ENCODE data around the gene AKR1B15.

DNA sequence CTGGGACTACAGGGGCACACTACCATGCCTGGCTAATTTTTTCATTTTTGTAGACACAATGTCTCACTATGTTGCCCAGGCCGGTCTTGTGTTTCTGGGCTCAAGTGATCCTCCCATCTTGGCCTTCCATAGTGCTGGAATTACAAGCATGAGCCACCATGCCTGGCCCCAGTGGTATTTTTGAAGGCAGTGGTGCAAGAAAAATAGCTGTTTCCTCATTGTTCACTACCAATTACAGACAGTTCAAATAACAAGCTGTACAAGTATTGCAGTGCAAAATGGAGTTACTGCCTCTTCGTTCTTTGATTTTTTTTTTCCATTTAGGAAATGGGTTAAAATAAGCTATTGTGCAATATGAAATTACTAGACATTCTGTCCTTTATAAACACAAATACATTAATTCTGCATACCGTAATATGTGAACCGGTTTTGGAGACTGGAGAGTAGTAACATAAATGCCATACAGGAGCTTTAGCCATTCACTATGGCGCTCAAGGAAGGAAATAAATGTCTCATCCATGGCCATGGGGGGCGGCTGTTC lies 62.8 kb downstream of the AKR1B15 start:
- TF ChIP-seq REST (IDR thresholded peaks at IDR 0.05; ENCODE audit: unreplicated experiment) (no peak), POLR2AphosphoS5 (IDR thresholded peaks at IDR 0.05; ENCODE audit: low read depth) (no peak), CREB1 (CRISPR knock-in tag; IDR thresholded peaks at IDR 0.05; ENCODE audit: low read depth) (no peak), ZNF331 (CRISPR knock-in tag; IDR thresholded peaks at IDR 0.05; ENCODE audit: low read depth) (no peak), EZH2phosphoT487 (IDR thresholded peaks at IDR 0.05; ENCODE audit: unreplicated experiment) (no peak), EZH2 (IDR thresholded peaks at IDR 0.05; ENCODE audit: low read depth, unreplicated experiment) (no peak), STAT1 (IDR thresholded peaks at IDR 0.05; ENCODE audit: unreplicated experiment) (no peak), ZNF114 (CRISPR knock-in tag; IDR thresholded peaks at IDR 0.05) (no peak), JUNB (IDR thresholded peaks at IDR 0.05; ENCODE audit: unreplicated experiment) (no peak), NANOG (IDR thresholded peaks at IDR 0.05; ENCODE audit: borderline replicate concordance) (no peak)
- TF ChIP-seq, protein P1, sequence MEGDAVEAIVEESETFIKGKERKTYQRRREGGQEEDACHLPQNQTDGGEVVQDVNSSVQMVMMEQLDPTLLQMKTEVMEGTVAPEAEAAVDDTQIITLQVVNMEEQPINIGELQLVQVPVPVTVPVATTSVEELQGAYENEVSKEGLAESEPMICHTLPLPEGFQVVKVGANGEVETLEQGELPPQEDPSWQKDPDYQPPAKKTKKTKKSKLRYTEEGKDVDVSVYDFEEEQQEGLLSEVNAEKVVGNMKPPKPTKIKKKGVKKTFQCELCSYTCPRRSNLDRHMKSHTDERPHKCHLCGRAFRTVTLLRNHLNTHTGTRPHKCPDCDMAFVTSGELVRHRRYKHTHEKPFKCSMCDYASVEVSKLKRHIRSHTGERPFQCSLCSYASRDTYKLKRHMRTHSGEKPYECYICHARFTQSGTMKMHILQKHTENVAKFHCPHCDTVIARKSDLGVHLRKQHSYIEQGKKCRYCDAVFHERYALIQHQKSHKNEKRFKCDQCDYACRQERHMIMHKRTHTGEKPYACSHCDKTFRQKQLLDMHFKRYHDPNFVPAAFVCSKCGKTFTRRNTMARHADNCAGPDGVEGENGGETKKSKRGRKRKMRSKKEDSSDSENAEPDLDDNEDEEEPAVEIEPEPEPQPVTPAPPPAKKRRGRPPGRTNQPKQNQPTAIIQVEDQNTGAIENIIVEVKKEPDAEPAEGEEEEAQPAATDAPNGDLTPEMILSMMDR (conservative IDR thresholded peaks at IDR 0.05; ENCODE audit: low read depth in 2 of 2), result no peak
- TF ChIP-seq, protein P2, sequence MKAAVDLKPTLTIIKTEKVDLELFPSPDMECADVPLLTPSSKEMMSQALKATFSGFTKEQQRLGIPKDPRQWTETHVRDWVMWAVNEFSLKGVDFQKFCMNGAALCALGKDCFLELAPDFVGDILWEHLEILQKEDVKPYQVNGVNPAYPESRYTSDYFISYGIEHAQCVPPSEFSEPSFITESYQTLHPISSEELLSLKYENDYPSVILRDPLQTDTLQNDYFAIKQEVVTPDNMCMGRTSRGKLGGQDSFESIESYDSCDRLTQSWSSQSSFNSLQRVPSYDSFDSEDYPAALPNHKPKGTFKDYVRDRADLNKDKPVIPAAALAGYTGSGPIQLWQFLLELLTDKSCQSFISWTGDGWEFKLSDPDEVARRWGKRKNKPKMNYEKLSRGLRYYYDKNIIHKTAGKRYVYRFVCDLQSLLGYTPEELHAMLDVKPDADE (IDR thresholded peaks at IDR 0.05), result no peak
- TF ChIP-seq, protein P3, sequence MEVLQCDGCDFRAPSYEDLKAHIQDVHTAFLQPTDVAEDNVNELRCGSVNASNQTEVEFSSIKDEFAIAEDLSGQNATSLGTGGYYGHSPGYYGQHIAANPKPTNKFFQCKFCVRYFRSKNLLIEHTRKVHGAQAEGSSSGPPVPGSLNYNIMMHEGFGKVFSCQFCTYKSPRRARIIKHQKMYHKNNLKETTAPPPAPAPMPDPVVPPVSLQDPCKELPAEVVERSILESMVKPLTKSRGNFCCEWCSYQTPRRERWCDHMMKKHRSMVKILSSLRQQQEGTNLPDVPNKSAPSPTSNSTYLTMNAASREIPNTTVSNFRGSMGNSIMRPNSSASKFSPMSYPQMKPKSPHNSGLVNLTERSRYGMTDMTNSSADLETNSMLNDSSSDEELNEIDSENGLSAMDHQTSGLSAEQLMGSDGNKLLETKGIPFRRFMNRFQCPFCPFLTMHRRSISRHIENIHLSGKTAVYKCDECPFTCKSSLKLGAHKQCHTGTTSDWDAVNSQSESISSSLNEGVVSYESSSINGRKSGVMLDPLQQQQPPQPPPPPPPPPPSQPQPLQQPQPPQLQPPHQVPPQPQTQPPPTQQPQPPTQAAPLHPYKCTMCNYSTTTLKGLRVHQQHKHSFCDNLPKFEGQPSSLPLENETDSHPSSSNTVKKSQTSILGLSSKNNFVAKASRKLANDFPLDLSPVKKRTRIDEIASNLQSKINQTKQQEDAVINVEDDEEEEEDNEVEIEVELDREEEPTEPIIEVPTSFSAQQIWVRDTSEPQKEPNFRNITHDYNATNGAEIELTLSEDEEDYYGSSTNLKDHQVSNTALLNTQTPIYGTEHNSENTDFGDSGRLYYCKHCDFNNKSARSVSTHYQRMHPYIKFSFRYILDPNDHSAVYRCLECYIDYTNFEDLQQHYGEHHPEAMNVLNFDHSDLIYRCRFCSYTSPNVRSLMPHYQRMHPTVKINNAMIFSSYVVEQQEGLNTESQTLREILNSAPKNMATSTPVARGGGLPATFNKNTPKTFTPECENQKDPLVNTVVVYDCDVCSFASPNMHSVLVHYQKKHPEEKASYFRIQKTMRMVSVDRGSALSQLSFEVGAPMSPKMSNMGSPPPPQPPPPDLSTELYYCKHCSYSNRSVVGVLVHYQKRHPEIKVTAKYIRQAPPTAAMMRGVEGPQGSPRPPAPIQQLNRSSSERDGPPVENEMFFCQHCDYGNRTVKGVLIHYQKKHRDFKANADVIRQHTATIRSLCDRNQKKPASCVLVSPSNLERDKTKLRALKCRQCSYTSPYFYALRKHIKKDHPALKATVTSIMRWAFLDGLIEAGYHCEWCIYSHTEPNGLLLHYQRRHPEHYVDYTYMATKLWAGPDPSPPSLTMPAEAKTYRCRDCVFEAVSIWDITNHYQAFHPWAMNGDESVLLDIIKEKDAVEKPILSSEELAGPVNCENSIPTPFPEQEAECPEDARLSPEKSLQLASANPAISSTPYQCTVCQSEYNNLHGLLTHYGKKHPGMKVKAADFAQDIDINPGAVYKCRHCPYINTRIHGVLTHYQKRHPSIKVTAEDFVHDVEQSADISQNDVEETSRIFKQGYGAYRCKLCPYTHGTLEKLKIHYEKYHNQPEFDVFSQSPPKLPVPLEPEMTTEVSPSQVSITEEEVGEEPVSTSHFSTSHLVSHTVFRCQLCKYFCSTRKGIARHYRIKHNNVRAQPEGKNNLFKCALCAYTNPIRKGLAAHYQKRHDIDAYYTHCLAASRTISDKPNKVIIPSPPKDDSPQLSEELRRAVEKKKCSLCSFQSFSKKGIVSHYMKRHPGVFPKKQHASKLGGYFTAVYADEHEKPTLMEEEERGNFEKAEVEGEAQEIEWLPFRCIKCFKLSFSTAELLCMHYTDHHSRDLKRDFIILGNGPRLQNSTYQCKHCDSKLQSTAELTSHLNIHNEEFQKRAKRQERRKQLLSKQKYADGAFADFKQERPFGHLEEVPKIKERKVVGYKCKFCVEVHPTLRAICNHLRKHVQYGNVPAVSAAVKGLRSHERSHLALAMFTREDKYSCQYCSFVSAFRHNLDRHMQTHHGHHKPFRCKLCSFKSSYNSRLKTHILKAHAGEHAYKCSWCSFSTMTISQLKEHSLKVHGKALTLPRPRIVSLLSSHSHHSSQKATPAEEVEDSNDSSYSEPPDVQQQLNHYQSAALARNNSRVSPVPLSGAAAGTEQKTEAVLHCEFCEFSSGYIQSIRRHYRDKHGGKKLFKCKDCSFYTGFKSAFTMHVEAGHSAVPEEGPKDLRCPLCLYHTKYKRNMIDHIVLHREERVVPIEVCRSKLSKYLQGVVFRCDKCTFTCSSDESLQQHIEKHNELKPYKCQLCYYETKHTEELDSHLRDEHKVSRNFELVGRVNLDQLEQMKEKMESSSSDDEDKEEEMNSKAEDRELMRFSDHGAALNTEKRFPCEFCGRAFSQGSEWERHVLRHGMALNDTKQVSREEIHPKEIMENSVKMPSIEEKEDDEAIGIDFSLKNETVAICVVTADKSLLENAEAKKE (CRISPR knock-in tag; IDR thresholded peaks at IDR 0.05), result no peak
